Stimulated activated naive CD8-positive, alpha-beta T cell treated with anti-CD3 and anti-CD28 coated beads, Interleukin-15, amount 100 ng/mL, for 72 hours (primary cell): ENCODE results near the gene MFSD2B.

Source experiments
- ATAC-seq: fragments of 150-1000 bp; cut with Tn5 transposase; 2 replicates; pipeline ENCODE4 v1.10.0; 2021; ENCODE audit warnings: mild to moderate bottlenecking, moderate library complexity
- DNase-seq, 2 donors: peaks; one replicate each; pipeline ENCODE4 v3.0.0; 2021 to 2022
- H3K27ac Mint-ChIP-seq, 2 donors: one replicate each; pipeline ENCODE4 v1.8.0; 2022; ENCODE audit warnings: mild to moderate bottlenecking in 2 of 2, mixed read lengths in 2 of 2, moderate library complexity in 2 of 2
- H3K27me3 Mint-ChIP-seq: one replicate; pipeline ENCODE4 v1.8.0; 2022; ENCODE audit warnings: mixed read lengths
- H3K4me1 Mint-ChIP-seq: one replicate; pipeline ENCODE4 v1.8.0; 2022; ENCODE audit warnings: mild to moderate bottlenecking, mixed read lengths
- H3K4me3 Mint-ChIP-seq, 2 donors: one replicate each; pipeline ENCODE4 v1.8.0; 2022; ENCODE audit warnings: mild to moderate bottlenecking in 2 of 2, mixed read lengths in 2 of 2, moderate library complexity in 1 of 2
- H3K9me3 Mint-ChIP-seq, 2 donors: one replicate each; pipeline ENCODE4 v1.8.0; 2022; ENCODE audit warnings: mixed read lengths in 2 of 2

Gene MFSD2B

DNA sequence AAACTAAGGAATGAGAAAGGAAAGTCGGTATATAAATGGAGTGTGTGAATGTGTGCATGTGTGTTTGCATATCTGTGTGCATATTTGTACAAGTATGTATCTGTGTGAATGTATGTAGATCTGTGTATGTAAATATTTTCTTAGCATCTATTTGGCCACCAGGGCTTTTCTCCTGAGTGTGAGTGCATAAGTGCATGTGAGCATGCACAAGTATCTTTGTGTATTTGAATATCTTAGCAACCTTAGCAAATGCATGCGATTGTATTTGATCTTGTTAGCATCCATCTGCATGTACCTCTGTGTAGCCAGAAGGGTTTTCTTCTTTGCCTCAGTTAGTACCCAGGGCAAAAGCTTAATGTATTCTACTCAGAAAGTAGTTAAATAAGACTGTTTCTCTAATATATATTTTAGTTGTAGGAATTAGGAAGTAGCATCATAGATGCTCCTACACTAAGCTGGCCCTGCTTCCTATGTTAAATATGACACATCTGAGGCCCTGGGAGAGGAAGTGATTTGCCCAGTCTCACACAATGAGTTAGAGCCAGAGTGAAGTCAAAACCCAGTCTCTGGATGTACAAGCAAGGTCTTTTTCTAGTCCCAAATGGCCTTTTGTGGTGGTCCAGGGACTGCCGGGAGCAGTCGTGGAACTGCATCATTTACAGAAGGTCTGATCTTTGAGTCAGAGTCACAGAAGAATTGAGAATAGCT lies 48.8 kb downstream of the MFSD2B start:
- DNase-seq = no peak
- no peak overlapping the region for H3K4me3 Mint-ChIP-seq
- ATAC-seq = no peak
- H3K27me3 Mint-ChIP-seq = peaks cover 10% of the 10 kb centered on the region
- no peaks in the 10 kb centered on the region for H3K9me3 Mint-ChIP-seq
- H3K27ac Mint-ChIP-seq = no peak overlapping the region
- H3K4me1 Mint-ChIP-seq = no peaks in the 10 kb centered on the region

DNA sequence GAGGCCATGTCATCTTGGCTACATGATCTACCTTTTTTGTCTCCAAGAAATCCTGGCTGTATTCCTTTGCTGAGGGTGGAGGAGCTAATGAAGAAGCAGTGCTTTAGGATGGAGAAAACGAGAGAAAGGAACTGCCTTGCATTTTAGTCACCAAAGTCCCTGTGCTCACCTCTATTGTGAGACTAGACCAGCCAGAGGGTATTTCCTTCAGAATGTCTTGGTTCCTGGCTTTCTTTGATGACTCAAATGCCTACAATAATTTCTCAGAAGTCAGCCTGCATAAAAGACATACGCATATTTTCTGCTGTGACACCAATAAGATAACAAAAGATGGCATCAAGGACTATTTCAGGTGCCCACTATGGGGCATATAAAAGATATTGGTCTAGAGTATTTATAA lies 55.5 kb downstream of the MFSD2B start:
- H3K9me3 Mint-ChIP-seq = no peaks in the 10 kb centered on the region
- ATAC-seq = peak; percentile 63
- H3K4me3 Mint-ChIP-seq = no peak overlapping the region
- no peak for DNase-seq
- H3K27ac Mint-ChIP-seq = peak overlapping the region in 1 of 2 donors; percentile 58
- H3K27me3 Mint-ChIP-seq = no peaks in the 10 kb centered on the region
- H3K4me1 Mint-ChIP-seq = peaks cover 9% of the 10 kb centered on the region

DNA sequence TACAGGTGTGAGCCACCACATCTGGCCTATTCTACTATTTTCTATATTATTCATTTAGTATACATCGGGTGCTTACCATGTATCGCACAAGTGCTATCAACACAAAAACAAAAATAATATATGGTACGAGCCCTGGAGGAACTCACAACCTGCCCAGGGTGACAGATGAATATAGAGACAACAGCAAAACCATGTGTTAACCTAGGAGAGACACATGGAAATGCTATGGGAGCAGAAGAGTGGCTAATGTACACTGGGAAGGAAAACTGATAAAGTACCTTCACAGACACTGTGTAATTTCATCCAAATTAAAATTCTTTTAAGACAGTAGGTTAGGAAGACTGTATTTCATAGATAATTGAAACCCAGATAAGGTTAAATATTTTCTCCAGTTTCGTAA lies 62.4 kb downstream of the MFSD2B start:
- no peak for DNase-seq
- Mint-ChIP-seq H3K27ac (peak overlapping the region in 1 of 2 donors; percentile 95), H3K9me3 (no peaks in the 10 kb centered on the region), H3K4me3 (no peak overlapping the region), H3K4me1 (peaks cover 37% of the 10 kb centered on the region), H3K27me3 (no peaks in the 10 kb centered on the region)
- ATAC-seq = no peak

DNA sequence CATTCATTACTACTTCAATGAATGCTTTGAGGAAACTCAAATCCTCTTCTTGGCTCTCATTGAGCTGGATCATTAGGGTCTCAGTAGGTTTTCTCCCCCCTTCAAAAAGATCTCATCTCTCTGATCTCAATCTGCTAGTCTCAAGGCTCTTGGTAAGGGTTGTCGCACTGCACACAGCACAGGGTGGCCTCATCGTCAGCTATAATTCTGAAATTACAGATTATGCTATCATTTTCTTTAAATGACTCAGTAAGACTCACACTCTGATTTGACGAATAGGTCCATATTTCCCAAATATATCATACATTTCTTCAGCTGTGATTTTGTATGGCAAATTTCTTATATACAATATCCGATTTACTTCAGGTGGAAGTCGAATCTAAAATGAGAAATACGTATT lies 63.9 kb downstream of the MFSD2B start:
- Mint-ChIP-seq H3K9me3 (no peaks in the 10 kb centered on the region), H3K27me3 (no peaks in the 10 kb centered on the region), H3K4me1 (peaks cover 46% of the 10 kb centered on the region), H3K27ac (peak overlapping the region; percentile 44 to 89), H3K4me3 (peak overlapping the region in 1 of 2 donors; percentile 8)
- ATAC-seq = no peak
- no peak for DNase-seq

DNA sequence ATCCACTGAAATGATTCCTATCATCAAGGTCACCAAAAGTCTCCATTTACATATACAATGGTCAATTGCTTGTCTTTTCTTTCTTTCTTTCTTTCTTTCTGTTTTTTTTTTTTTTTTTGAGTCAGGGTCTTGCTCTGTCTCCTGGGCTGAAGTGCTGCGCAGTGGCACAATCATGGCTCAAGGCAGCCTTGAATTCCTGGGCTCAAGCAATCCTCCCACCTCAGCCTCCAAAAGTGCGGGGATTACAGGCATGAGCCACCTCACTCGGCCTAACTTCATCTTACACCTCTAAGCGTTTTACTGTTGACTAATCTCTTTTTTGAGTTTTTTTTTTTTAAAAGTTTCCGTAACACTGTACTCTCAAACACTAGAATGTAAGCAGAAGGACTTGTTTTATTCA lies 65.4 kb downstream of the MFSD2B start:
- Mint-ChIP-seq H3K27ac (peak overlapping the region; percentile 98 to 99), H3K27me3 (no peaks in the 10 kb centered on the region), H3K4me1 (peaks cover 50% of the 10 kb centered on the region), H3K9me3 (no peaks in the 10 kb centered on the region), H3K4me3 (peak overlapping the region; percentile 92 to 97)
- ATAC-seq (no peak), DNase-seq (no peak)
